SK-N-SH treated with all-trans-retinoic acid at 6 μM for 48 hours (cell line): ENCODE results near the gene MEA1.

Source experiments
- ATAC-seq: fragments of 200-7000 bp; cut with Tn5 transposase; 3 replicates; pipeline ENCODE4 v1.9.1; 2020; ENCODE audit warnings: mild to moderate bottlenecking, moderate library complexity
- ARNTL ChIP-seq: fragments of 450-650 bp; formaldehyde crosslinking; IDR thresholded peaks from 2 replicates; pipeline ENCODE4 v1.5.0; 2020; ENCODE audit warnings: low read depth, mild to moderate bottlenecking, moderate library complexity, borderline replicate concordance
- BACH2 ChIP-seq: fragments of 250-450 bp; sonication (Bioruptor Pico); IDR thresholded peaks from 2 replicates; pipeline ENCODE4 v1.9.0; 2021; ENCODE audit warnings: mild to moderate bottlenecking, borderline replicate concordance
- CREB5 ChIP-seq: fragments of 250-450 bp; sonication (Bioruptor Pico); IDR thresholded peaks from 2 replicates; pipeline ENCODE4 v1.5.1; 2020; ENCODE audit warnings: low read depth, mild to moderate bottlenecking, moderate library complexity
- CSDC2 ChIP-seq: fragments of 250-450 bp; sonication (Bioruptor Pico); IDR thresholded peaks from 2 replicates; pipeline ENCODE4 v1.5.0; 2020; ENCODE audit warnings: mild to moderate bottlenecking, moderate library complexity
- CSRNP3 ChIP-seq: fragments of 250-450 bp; sonication (Bioruptor Pico); IDR thresholded peaks from 2 replicates; pipeline ENCODE4 v1.5.1; 2021; ENCODE audit warnings: mild to moderate bottlenecking, moderate library complexity
- ESRRG ChIP-seq: fragments of 250-450 bp; sonication (Bioruptor Pico); IDR thresholded peaks from 2 replicates; pipeline ENCODE4 v1.6.1; 2021; ENCODE audit warnings: mild to moderate bottlenecking
- GLIS3 ChIP-seq: fragments of 250-450 bp; sonication (Bioruptor Pico); IDR thresholded peaks from 2 replicates; pipeline ENCODE4 v1.5.0; 2020; ENCODE audit warnings: mild to moderate bottlenecking, moderate library complexity
- ISL1 ChIP-seq: fragments of 250-450 bp; sonication (Bioruptor Pico); IDR thresholded peaks from 2 replicates; pipeline ENCODE4 v2.1.2; 2022; ENCODE audit warnings: mild to moderate bottlenecking, moderate library complexity
- OSR1 ChIP-seq: fragments of 250-450 bp; sonication (Bioruptor Pico); IDR thresholded peaks from 2 replicates; pipeline ENCODE4 v1.8.0; 2022; ENCODE audit warnings: moderate library complexity, mild to moderate bottlenecking, inconsistent platforms
- PATZ1 ChIP-seq: fragments of 250-450 bp; sonication (Bioruptor Pico); IDR thresholded peaks from 2 replicates; pipeline ENCODE4 v1.8.0; 2020; ENCODE audit warnings: mild to moderate bottlenecking, moderate library complexity, borderline replicate concordance
- POU6F1 ChIP-seq: fragments of 250-450 bp; sonication (Bioruptor Pico); IDR thresholded peaks from 2 replicates; pipeline ENCODE4 v1.8.0; 2021; ENCODE audit warnings: low read depth, mild to moderate bottlenecking, moderate library complexity, borderline replicate concordance
- PPARA ChIP-seq: fragments of 250-450 bp; sonication (Bioruptor Pico); IDR thresholded peaks from 2 replicates; pipeline ENCODE4 v1.5.0; 2020; ENCODE audit warnings: mild to moderate bottlenecking, borderline replicate concordance
- RARB ChIP-seq: fragments of 250-450 bp; sonication (Bioruptor Pico); IDR thresholded peaks from 2 replicates; pipeline ENCODE4 v1.8.0; 2021; ENCODE audit warnings: mild to moderate bottlenecking, moderate library complexity
- TCF4 ChIP-seq: fragments of 250-450 bp; sonication (Bioruptor Pico); IDR thresholded peaks from 2 replicates; pipeline ENCODE4 v1.8.0; 2021; ENCODE audit warnings: mild to moderate bottlenecking, moderate library complexity, borderline replicate concordance
- TOX ChIP-seq: fragments of 250-450 bp; sonication (Bioruptor Pico); IDR thresholded peaks from 2 replicates; pipeline ENCODE4 v1.8.0; 2021; ENCODE audit warnings: mild to moderate bottlenecking, moderate library complexity, borderline replicate concordance
- TSHZ2 ChIP-seq: fragments of 250-450 bp; sonication (Bioruptor Pico); IDR thresholded peaks from 2 replicates; pipeline ENCODE4 v1.5.0; 2020; ENCODE audit warnings: mild to moderate bottlenecking, moderate library complexity
- ZC3H10 ChIP-seq: fragments of 250-450 bp; sonication (Bioruptor Pico); IDR thresholded peaks from 2 replicates; pipeline ENCODE4 v1.5.1; 2021; ENCODE audit warnings: mild to moderate bottlenecking, moderate library complexity
- ZNF8 ChIP-seq: fragments of 450-650 bp; formaldehyde crosslinking; IDR thresholded peaks from 2 replicates; pipeline ENCODE4 v1.5.0; 2020; ENCODE audit warnings: mild to moderate bottlenecking, moderate library complexity

The MEA1 gene

GRCh38 chr6:43055966-43056365, 42.2 kb upstream of the MEA1 start:
- ATAC-seq = no peak
- TF ChIP-seq PATZ1 (CRISPR knock-in tag) (no peak), ZC3H10 (CRISPR knock-in tag) (no peak), CSRNP3 (no peak), ZNF8 (CRISPR knock-in tag) (no peak), GLIS3 (no peak), TOX (no peak), ESRRG (no peak), TSHZ2 (CRISPR knock-in tag) (no peak), ISL1 (no peak), TCF4 (CRISPR knock-in tag) (no peak), CSDC2 (CRISPR knock-in tag) (no peak), OSR1 (CRISPR knock-in tag) (no peak), POU6F1 (CRISPR knock-in tag) (no peak), RARB (CRISPR knock-in tag) (no peak)

- no peak for ATAC-seq
- TF ChIP-seq BACH2 (CRISPR knock-in tag) (no peak), POU6F1 (CRISPR knock-in tag) (no peak), CREB5 (no peak), GLIS3 (no peak), PATZ1 (CRISPR knock-in tag) (no peak), PPARA (CRISPR knock-in tag) (no peak), ARNTL (no peak), TOX (no peak), TCF4 (CRISPR knock-in tag) (no peak), CSRNP3 (no peak)
Observed at GRCh38 chr6:43054206-43054943, 40.6 kb upstream of the MEA1 start.
